Loucy (cell line): ENCODE data around the gene AFF3.

Experiments used
- H2AFZ ChIP-seq: fragments of 200-600 bp; sonication (generic); 2 replicates; pipeline ENCODE4 v1.6.0; 2016; ENCODE audit warnings: antibody characterized with exemption, mild to moderate bottlenecking, low read length, moderate library complexity
- H3F3A ChIP-seq: fragments of 200-600 bp; 2 replicates; pipeline ENCODE4 v1.6.0; 2016; ENCODE audit warnings: antibody characterized with exemption, low read depth, mild to moderate bottlenecking
- H3K27me3 ChIP-seq: fragments of 200-600 bp; sonication (generic); 2 replicates; pipeline ENCODE4 v1.6.1; 2014; ENCODE audit warnings: low read length, mild to moderate bottlenecking; ENCODE audit not compliant: insufficient read depth, poor library complexity, severe bottlenecking
- H3K36me3 ChIP-seq: fragments of 200-600 bp; sonication (generic); 2 replicates; pipeline ENCODE4 v1.6.1; 2016; ENCODE audit warnings: low read length; ENCODE audit not compliant: insufficient read depth
- H3K4me1 ChIP-seq: fragments of 200-600 bp; sonication (generic); 2 replicates; pipeline ENCODE4 v1.5.1; 2014; ENCODE audit warnings: low read length, mild to moderate bottlenecking; ENCODE audit not compliant: insufficient read depth, poor library complexity, severe bottlenecking
- H3K4me2 ChIP-seq: fragments of 200-600 bp; sonication (generic); 2 replicates; pipeline ENCODE4 v1.6.0; 2014; ENCODE audit warnings: antibody characterized with exemption, low read length, low read depth, mild to moderate bottlenecking; ENCODE audit not compliant: poor library complexity, severe bottlenecking
- H3K4me3 ChIP-seq: fragments of 200-600 bp; sonication (generic); 2 replicates; pipeline ENCODE4 v1.5.1; 2014; ENCODE audit warnings: low read length, mild to moderate bottlenecking, mixed read lengths; ENCODE audit not compliant: poor library complexity, severe bottlenecking
- H3K79me2 ChIP-seq: fragments of 200-600 bp; sonication (generic); 2 replicates; pipeline ENCODE4 v1.6.1; 2014; ENCODE audit warnings: low read length; ENCODE audit not compliant: insufficient read depth
- H3K9ac ChIP-seq: fragments of 200-600 bp; sonication (generic); 2 replicates; pipeline ENCODE4 v1.6.0; 2014; ENCODE audit warnings: mild to moderate bottlenecking, low read depth, low read length, moderate library complexity; ENCODE audit not compliant: poor library complexity, severe bottlenecking
- H3K9me2 ChIP-seq: fragments of 200-600 bp; sonication (generic); replicated peaks from 2 replicates; pipeline ENCODE4 v1.6.1; 2016; ENCODE audit warnings: low read depth, low read length, mixed read lengths
- H3K9me3 ChIP-seq: fragments of 200-600 bp; sonication (generic); 2 replicates; pipeline ENCODE4 v1.6.1; 2014; ENCODE audit warnings: mild to moderate bottlenecking, antibody characterized with exemption, low read length, low read depth; ENCODE audit not compliant: insufficient read depth
- H4K20me1 ChIP-seq: fragments of 200-600 bp; sonication (generic); 2 replicates; pipeline ENCODE4 v1.6.0; 2014; ENCODE audit warnings: antibody characterized with exemption, low read length, mild to moderate bottlenecking; ENCODE audit not compliant: insufficient read depth, poor library complexity, severe bottlenecking
- EZH2phosphoT487 ChIP-seq: fragments of 200-600 bp; IDR thresholded peaks from 2 replicates; pipeline ENCODE4 v1.6.1; 2018; ENCODE audit warnings: antibody characterized with exemption, mild to moderate bottlenecking, moderate library complexity, borderline replicate concordance
- TF ChIP-seq, protein P1 (sequence below): fragments of 200-600 bp; sonication (generic); conservative IDR thresholded peaks from 2 replicates; pipeline ENCODE4 v1.5.1; 2014; ENCODE audit warnings: mild to moderate bottlenecking, antibody characterized with exemption, low read length

Gene AFF3

DNA sequence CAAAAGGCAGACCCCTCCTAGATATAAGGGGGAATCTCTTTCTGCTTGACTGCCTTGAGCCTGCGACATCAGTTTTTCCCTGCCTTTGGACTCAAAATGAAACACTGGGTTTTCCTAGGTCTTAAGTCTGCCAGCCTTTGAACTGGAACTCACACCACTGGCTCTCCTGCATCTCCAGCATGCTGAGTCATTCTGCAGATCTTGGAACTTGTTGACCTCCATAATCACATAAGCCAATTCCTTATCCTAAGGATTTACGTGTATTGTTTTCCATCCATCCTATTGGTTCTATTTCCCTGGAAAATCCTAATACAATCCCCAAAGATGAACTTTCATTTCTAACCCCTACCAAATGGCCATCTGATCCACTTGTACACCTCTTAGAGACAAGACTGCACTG is 88.0 kb downstream of the AFF3 start:
- H3K36me3 ChIP-seq: no peaks in the 10 kb centered on the region

DNA sequence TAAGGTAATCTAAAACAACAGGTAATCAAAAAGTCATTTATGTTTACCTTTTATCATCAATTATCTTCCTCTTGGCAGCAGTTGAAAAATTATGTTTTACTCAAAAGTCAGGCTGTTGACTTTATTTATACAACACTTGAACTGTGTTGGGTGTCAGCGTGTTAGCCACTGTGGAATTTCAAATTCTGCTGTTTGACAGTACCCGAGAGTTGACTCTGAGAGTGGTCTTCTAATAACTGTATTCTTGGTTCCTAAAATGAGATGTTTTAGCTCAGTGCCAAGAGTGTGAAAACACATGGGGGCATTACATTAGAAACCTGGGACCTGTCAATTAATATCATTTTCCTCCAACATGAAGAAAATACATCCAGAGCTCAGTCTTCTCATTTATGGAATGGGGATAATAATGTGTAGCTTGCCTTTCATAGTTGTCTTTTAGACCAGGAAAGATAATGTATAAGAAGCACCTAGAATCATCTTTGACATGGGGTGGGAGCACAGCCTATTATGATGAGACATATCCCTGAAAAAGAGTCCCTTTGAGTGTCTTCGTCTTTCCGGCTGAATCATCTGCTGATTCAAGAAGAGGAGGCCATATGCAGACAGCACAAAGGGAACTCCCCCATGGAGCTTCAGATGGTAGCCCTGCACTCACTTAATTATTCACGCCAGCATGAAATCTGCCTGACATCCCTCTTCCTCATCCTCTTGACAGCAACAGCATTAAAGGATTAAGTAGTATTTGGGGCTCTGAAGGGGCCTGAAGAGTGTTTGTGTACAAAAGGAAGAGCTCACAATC is 89.1 kb downstream of the AFF3 start:
- no peaks in the 10 kb centered on the region for H4K20me1 ChIP-seq
- no peak overlapping the region for H3K9ac ChIP-seq
- TF ChIP-seq, protein P1, sequence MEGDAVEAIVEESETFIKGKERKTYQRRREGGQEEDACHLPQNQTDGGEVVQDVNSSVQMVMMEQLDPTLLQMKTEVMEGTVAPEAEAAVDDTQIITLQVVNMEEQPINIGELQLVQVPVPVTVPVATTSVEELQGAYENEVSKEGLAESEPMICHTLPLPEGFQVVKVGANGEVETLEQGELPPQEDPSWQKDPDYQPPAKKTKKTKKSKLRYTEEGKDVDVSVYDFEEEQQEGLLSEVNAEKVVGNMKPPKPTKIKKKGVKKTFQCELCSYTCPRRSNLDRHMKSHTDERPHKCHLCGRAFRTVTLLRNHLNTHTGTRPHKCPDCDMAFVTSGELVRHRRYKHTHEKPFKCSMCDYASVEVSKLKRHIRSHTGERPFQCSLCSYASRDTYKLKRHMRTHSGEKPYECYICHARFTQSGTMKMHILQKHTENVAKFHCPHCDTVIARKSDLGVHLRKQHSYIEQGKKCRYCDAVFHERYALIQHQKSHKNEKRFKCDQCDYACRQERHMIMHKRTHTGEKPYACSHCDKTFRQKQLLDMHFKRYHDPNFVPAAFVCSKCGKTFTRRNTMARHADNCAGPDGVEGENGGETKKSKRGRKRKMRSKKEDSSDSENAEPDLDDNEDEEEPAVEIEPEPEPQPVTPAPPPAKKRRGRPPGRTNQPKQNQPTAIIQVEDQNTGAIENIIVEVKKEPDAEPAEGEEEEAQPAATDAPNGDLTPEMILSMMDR: no peak
- TF ChIP-seq EZH2phosphoT487: no peak
- H2AFZ ChIP-seq: no peak overlapping the region
- H3K9me2 ChIP-seq: no peaks in the 10 kb centered on the region
- no peaks in the 10 kb centered on the region for H3F3A ChIP-seq
- no peak overlapping the region for H3K4me3 ChIP-seq
- H3K4me1 ChIP-seq: no peaks in the 10 kb centered on the region
- H3K27me3 ChIP-seq: no peaks in the 10 kb centered on the region
- no peaks in the 10 kb centered on the region for H3K79me2 ChIP-seq
- no peaks in the 10 kb centered on the region for H3K36me3 ChIP-seq
- no peak overlapping the region for H3K4me2 ChIP-seq
- no peaks in the 10 kb centered on the region for H3K9me3 ChIP-seq

More for the DNA sequence above, 88.0 kb downstream of the AFF3 start:
- TF ChIP-seq, protein P1: no peak
- TF ChIP-seq EZH2phosphoT487: no peak
- no peaks in the 10 kb centered on the region for H3K27me3 ChIP-seq
- H3K9me3 ChIP-seq: no peaks in the 10 kb centered on the region
- H3K4me3 ChIP-seq: no peak overlapping the region
- no peaks in the 10 kb centered on the region for H3K79me2 ChIP-seq
- H3K9ac ChIP-seq: no peak overlapping the region
- H4K20me1 ChIP-seq: no peaks in the 10 kb centered on the region
- no peaks in the 10 kb centered on the region for H3K9me2 ChIP-seq
- H3F3A ChIP-seq: no peaks in the 10 kb centered on the region
- H2AFZ ChIP-seq: no peak overlapping the region
- no peak overlapping the region for H3K4me2 ChIP-seq
- peaks cover 4% of the 10 kb centered on the region for H3K4me1 ChIP-seq

DNA sequence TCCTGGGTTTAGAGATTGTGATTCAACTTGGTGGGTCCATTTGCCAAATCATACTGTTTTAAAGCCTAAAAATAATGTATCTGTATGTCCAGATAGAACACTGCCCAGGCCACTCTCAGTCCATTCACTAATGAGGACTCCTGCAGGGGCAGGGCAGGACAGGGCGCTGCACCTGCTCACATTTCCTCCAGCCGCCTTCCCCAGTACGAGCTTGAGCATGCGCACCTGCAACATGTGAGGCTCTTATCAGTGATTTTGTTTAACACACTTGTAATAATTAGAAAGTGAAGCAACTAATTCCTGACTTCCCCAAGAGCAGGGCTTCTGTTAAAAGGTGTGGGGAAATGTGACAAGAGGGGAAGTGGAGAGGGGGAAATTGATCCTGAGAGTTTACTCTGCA is 89.7 kb downstream of the AFF3 start:
- Histone ChIP-seq H3K4me1 (no peaks in the 10 kb centered on the region), H3K4me2 (no peak overlapping the region), H2AFZ (no peak overlapping the region), H3F3A (no peaks in the 10 kb centered on the region), H3K9me2 (no peaks in the 10 kb centered on the region), H3K27me3 (no peaks in the 10 kb centered on the region), H3K79me2 (no peaks in the 10 kb centered on the region), H3K4me3 (no peak overlapping the region), H3K9me3 (no peaks in the 10 kb centered on the region), H3K36me3 (no peaks in the 10 kb centered on the region), H3K9ac (no peak overlapping the region), H4K20me1 (no peaks in the 10 kb centered on the region)
- TF ChIP-seq, protein P1: no peak
- no peak for TF ChIP-seq EZH2phosphoT487
